GM23338 (cell line): ENCODE measurements around the gene TIMP3. TPM values are rescaled to one million over a fixed set of nuclear protein-coding genes. Genes with fewer than 3 reads are reported as not detected.

Experiments
- ATAC-seq: fragments of 200-7000 bp; cut with Tn5 transposase; 3 replicates; pipeline ENCODE4 v1.9.1; 2020
- DNase-seq: peaks from one replicate; pipeline ENCODE4 v3.0.0-alpha.2; 2015; ENCODE audit warnings: low spot score
- H2AFZ ChIP-seq: fragments of 200-600 bp; sonication (generic); 2 replicates; pipeline ENCODE4 v1.8.0; 2016; ENCODE audit warnings: antibody characterized with exemption, mild to moderate bottlenecking, moderate library complexity
- H3F3A ChIP-seq: fragments of 200-600 bp; sonication (generic); replicated peaks from 2 replicates; pipeline ENCODE4 v1.8.0; 2017; ENCODE audit warnings: antibody characterized with exemption, mixed run types, low read depth
- H3K27ac ChIP-seq: fragments of 200-600 bp; sonication (generic); 2 replicates; pipeline ENCODE4 v1.6.1; 2016; ENCODE audit warnings: low read depth
- H3K27me3 ChIP-seq: fragments of 200-600 bp; sonication (generic); 2 replicates; pipeline ENCODE4 v1.8.0; 2016; ENCODE audit warnings: mild to moderate bottlenecking, mixed run types, moderate library complexity; ENCODE audit not compliant: insufficient read depth
- H3K36me3 ChIP-seq: fragments of 200-600 bp; sonication (generic); 2 replicates; pipeline ENCODE4 v1.8.0; 2016; ENCODE audit warnings: mild to moderate bottlenecking; ENCODE audit not compliant: insufficient read depth
- H3K4me1 ChIP-seq: fragments of 200-600 bp; sonication (generic); 2 replicates; pipeline ENCODE4 v1.8.0; 2016; ENCODE audit warnings: mild to moderate bottlenecking, moderate library complexity; ENCODE audit not compliant: insufficient read depth
- H3K4me2 ChIP-seq: fragments of 200-600 bp; sonication (generic); 2 replicates; pipeline ENCODE4 v1.7.1; 2017; ENCODE audit warnings: mixed run types
- H3K4me3 ChIP-seq: fragments of 200-600 bp; sonication (generic); 2 replicates; pipeline ENCODE4 v1.6.1; 2016; ENCODE audit warnings: mixed run types
- H3K79me2 ChIP-seq: fragments of 200-600 bp; sonication (generic); replicated peaks from 2 replicates; pipeline ENCODE4 v1.8.0; 2017; ENCODE audit warnings: mild to moderate bottlenecking; ENCODE audit not compliant: insufficient read depth
- H3K9me2 ChIP-seq: fragments of 200-600 bp; sonication (generic); 2 replicates; pipeline ENCODE4 v1.8.0; 2017; ENCODE audit not compliant: insufficient read depth
- H4K20me1 ChIP-seq: fragments of 200-600 bp; sonication (generic); replicated peaks from 2 replicates; pipeline ENCODE4 v1.8.0; 2017; ENCODE audit warnings: mild to moderate bottlenecking; ENCODE audit not compliant: insufficient read depth
- H3K27ac Mint-ChIP-seq: 2 replicates; pipeline ENCODE4 v1.8.0; 2020; ENCODE audit warnings: inconsistent platforms, mild to moderate bottlenecking, moderate library complexity, mixed read lengths
- H3K27me3 Mint-ChIP-seq: 3 replicates; pipeline ENCODE4 v1.8.0; 2022; ENCODE audit warnings: low read depth, mild to moderate bottlenecking, moderate library complexity, mixed read lengths, inconsistent platforms; ENCODE audit not compliant: insufficient read depth, poor library complexity
- H3K36me3 Mint-ChIP-seq: 3 replicates; pipeline ENCODE4 v1.8.0; 2021; ENCODE audit warnings: low read depth, mild to moderate bottlenecking, inconsistent platforms, moderate library complexity, mixed read lengths
- H3K4me1 Mint-ChIP-seq: 3 replicates; pipeline ENCODE4 v1.8.0; 2020; ENCODE audit warnings: mild to moderate bottlenecking, inconsistent platforms, mixed read lengths
- H3K4me3 Mint-ChIP-seq: 3 replicates; pipeline ENCODE4 v1.8.0; 2021; ENCODE audit warnings: moderate library complexity, mild to moderate bottlenecking, inconsistent platforms, mixed read lengths
- H3K9me3 Mint-ChIP-seq: 3 replicates; pipeline ENCODE4 v1.8.0; 2020; ENCODE audit warnings: moderate library complexity, mild to moderate bottlenecking, inconsistent platforms, mixed read lengths
- CREB1 ChIP-seq: fragments of 250-450 bp; sonication (Bioruptor Pico); IDR thresholded peaks from 2 replicates; pipeline ENCODE4 v1.5.0; 2020; ENCODE audit warnings: low read depth, mild to moderate bottlenecking, moderate library complexity
- CTCF ChIP-seq, 2 experiments: fragments of 200-600 bp in 1 of 2; sonication (generic) in 1 of 2; conservative IDR thresholded peaks; 2 replicates each; pipeline versions ENCODE4 v1.5.1 to v1.6.1; 2016 to 2017; ENCODE audit warnings: antibody characterized with exemption in 2 of 2, low read depth in 2 of 2, mild to moderate bottlenecking in 2 of 2, moderate library complexity in 1 of 2
- EZH2 ChIP-seq: fragments of 200-600 bp; sonication (generic); IDR thresholded peaks from one replicate; pipeline ENCODE4 v1.8.0; 2017; ENCODE audit warnings: antibody characterized with exemption, mild to moderate bottlenecking, low read depth; ENCODE audit not compliant: unreplicated experiment
- EZH2phosphoT487 ChIP-seq: fragments of 200-600 bp; sonication (generic); IDR thresholded peaks from one replicate; pipeline ENCODE4 v1.8.1; 2018; ENCODE audit warnings: antibody characterized with exemption; ENCODE audit not compliant: unreplicated experiment
- JUNB ChIP-seq: IDR thresholded peaks from one replicate; pipeline ENCODE4 v1.6.1; 2016; ENCODE audit warnings: antibody characterized with exemption; ENCODE audit not compliant: unreplicated experiment
- NANOG ChIP-seq: IDR thresholded peaks from 2 replicates; pipeline ENCODE4 v1.6.1; 2016; ENCODE audit warnings: antibody characterized with exemption, borderline replicate concordance
- POLR2AphosphoS5 ChIP-seq: IDR thresholded peaks from 2 replicates; pipeline ENCODE4 v1.6.1; 2016; ENCODE audit warnings: antibody characterized with exemption, low read depth
- STAT1 ChIP-seq: IDR thresholded peaks from one replicate; pipeline ENCODE4 v1.6.1; 2016; ENCODE audit warnings: antibody characterized with exemption; ENCODE audit not compliant: unreplicated experiment
- ZNF114 ChIP-seq: fragments of 250-450 bp; sonication (Bioruptor Pico); IDR thresholded peaks from 2 replicates; pipeline ENCODE4 v1.5.0; 2020; ENCODE audit warnings: mild to moderate bottlenecking, moderate library complexity
- ZNF331 ChIP-seq: fragments of 250-450 bp; sonication (Bioruptor Pico); IDR thresholded peaks from 2 replicates; pipeline ENCODE4 v1.5.0; 2020; ENCODE audit warnings: low read depth, mild to moderate bottlenecking, moderate library complexity
- ZNF462 ChIP-seq: fragments of 250-450 bp; sonication (Bioruptor Pico); IDR thresholded peaks from 2 replicates; pipeline ENCODE4 v1.5.0; 2020; ENCODE audit warnings: mild to moderate bottlenecking, moderate library complexity
- polyA plus RNA-seq: library from polyadenylated mRNA; unstranded; fragments of >200 nt; fragmentation: Nextera tagmentation; extraction: Ambion mirVana; gene quantifications from 2 replicates; pipeline ENCODE4 v1.2.1, GENCODE V29; 2016
- total RNA-seq: library from RNA; depleted of rRNA; stranded (reverse); fragments of >200 nt; shearing (Covaris generic); gene quantifications from 2 replicates; pipeline ENCODE4 v1.2.3, GENCODE V29; 2014
- TF ChIP-seq, protein P1 (sequence below): IDR thresholded peaks from one replicate; pipeline ENCODE4 v1.6.1; 2018; ENCODE audit warnings: antibody characterized with exemption; ENCODE audit not compliant: unreplicated experiment
- TF ChIP-seq, protein P2 (sequence below): IDR thresholded peaks from 2 replicates; pipeline ENCODE4 v1.6.1; 2016; ENCODE audit warnings: antibody characterized with exemption

The TIMP3 gene
- total and polyA plus RNA-seq, 2 experiments from 2014 or later, result 1.4 to 4.3 TPM

- no peak overlapping the region for H3K27ac Mint-ChIP-seq
- peaks cover 11% of the 10 kb centered on the region for H3K4me1 Mint-ChIP-seq
- H4K20me1 ChIP-seq, result peaks cover 7% of the 10 kb centered on the region; the same call in 1 of the 2 replicates
- H3K4me3 ChIP-seq, result no peak overlapping the region
- no peaks in the 10 kb centered on the region for H3K9me2 ChIP-seq
- no peaks in the 10 kb centered on the region for H3K36me3 Mint-ChIP-seq
- no peak overlapping the region for H2AFZ ChIP-seq
- H3K79me2 ChIP-seq, result no peaks in the 10 kb centered on the region
- H3K4me1 ChIP-seq, result no peaks in the 10 kb centered on the region
- H3K27me3 ChIP-seq, result no peaks in the 10 kb centered on the region
- H3K9me3 Mint-ChIP-seq, result no peaks in the 10 kb centered on the region
- peaks cover 2% of the 10 kb centered on the region for H3K27me3 Mint-ChIP-seq
- no peak overlapping the region for H3K27ac ChIP-seq
- H3K36me3 ChIP-seq, result no peaks in the 10 kb centered on the region
- no peak for DNase-seq
- TF ChIP-seq ZNF462 (CRISPR knock-in tag) (no peak), POLR2AphosphoS5 (no peak), CREB1 (CRISPR knock-in tag) (no peak), EZH2 (no peak), JUNB (no peak), CTCF (conservative IDR thresholded peaks at IDR 0.05; ENCODE audit: low read depth in 2 of 2) (no peak), NANOG (no peak), STAT1 (no peak), ZNF114 (CRISPR knock-in tag) (no peak), ZNF331 (CRISPR knock-in tag) (no peak), EZH2phosphoT487 (no peak)
- TF ChIP-seq, protein P1, sequence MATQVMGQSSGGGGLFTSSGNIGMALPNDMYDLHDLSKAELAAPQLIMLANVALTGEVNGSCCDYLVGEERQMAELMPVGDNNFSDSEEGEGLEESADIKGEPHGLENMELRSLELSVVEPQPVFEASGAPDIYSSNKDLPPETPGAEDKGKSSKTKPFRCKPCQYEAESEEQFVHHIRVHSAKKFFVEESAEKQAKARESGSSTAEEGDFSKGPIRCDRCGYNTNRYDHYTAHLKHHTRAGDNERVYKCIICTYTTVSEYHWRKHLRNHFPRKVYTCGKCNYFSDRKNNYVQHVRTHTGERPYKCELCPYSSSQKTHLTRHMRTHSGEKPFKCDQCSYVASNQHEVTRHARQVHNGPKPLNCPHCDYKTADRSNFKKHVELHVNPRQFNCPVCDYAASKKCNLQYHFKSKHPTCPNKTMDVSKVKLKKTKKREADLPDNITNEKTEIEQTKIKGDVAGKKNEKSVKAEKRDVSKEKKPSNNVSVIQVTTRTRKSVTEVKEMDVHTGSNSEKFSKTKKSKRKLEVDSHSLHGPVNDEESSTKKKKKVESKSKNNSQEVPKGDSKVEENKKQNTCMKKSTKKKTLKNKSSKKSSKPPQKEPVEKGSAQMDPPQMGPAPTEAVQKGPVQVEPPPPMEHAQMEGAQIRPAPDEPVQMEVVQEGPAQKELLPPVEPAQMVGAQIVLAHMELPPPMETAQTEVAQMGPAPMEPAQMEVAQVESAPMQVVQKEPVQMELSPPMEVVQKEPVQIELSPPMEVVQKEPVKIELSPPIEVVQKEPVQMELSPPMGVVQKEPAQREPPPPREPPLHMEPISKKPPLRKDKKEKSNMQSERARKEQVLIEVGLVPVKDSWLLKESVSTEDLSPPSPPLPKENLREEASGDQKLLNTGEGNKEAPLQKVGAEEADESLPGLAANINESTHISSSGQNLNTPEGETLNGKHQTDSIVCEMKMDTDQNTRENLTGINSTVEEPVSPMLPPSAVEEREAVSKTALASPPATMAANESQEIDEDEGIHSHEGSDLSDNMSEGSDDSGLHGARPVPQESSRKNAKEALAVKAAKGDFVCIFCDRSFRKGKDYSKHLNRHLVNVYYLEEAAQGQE, result no peak
- TF ChIP-seq, protein P2, sequence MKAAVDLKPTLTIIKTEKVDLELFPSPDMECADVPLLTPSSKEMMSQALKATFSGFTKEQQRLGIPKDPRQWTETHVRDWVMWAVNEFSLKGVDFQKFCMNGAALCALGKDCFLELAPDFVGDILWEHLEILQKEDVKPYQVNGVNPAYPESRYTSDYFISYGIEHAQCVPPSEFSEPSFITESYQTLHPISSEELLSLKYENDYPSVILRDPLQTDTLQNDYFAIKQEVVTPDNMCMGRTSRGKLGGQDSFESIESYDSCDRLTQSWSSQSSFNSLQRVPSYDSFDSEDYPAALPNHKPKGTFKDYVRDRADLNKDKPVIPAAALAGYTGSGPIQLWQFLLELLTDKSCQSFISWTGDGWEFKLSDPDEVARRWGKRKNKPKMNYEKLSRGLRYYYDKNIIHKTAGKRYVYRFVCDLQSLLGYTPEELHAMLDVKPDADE, result no peak
- no peak for ATAC-seq
- no peak overlapping the region for H3K4me2 ChIP-seq
- H3F3A ChIP-seq, result no peaks in the 10 kb centered on the region
- no peak overlapping the region for H3K4me3 Mint-ChIP-seq
These were observed 16.0 kb upstream of the TIMP3 start for GRCh38 chr22:32785321-32786026.
